ENCODE measurements around the gene WDR5.

WDR5 gene

GRCh38 chr9:134208981-134209725 is 73.3 kb downstream of the WDR5 start:
- no peak for DNase-seq (ENCODE audit: low read depth)
